ENCODE measurements around the gene ESRRA.

ESRRA gene

DNA sequence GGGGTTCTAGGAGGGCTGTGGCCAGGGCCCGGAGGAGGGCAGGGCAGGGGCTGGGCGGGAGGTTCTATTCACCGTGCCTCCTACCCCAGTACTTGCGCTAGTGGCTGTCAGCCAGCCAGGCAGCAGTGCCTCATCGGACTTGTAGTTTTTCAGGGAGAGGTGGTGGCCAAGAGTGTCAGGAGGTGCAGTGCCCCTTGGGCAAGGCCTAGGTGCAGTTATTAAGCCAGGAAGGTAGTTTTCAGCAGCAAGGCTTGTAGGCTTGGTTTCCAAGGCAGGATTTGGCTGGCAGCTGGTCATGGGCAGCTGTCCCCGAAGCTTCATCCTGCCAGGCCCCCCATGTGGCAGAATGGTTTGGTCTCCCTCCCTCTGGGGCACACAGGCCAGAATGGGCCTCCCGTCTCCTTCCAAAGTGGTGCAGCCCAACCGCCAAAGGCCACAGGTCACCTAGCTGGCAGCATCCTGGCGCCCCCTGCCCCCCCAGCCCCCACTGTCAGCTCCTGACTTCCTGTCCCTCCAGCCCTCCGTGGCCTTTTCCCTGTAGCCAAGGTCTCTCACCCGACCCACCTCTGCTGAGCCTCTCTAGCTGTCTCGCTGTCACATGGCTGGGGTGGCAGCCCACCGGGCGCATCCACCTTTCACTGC, 43.2 kb downstream of the ESRRA start:
- Histone ChIP-seq H3K4me3 (IDR thresholded peaks at IDR 0.05; ENCODE audit: insufficient read depth, low read depth, low read length) (no peak overlapping the region), H4K20me1 (ENCODE audit: insufficient read depth) (no peaks in the 10 kb centered on the region), H3K4me2 (no peak overlapping the region), H3K27me3 (ENCODE audit: insufficient read depth, low read depth) (no peaks in the 10 kb centered on the region), H3K4me1 (ENCODE audit: low read depth, poor library complexity, severe bottlenecking) (no peaks in the 10 kb centered on the region), H3K27ac (no peak overlapping the region), H3K9ac (no peak overlapping the region), H3K36me3 (ENCODE audit: insufficient read depth) (no peaks in the 10 kb centered on the region), H2AFZ (ENCODE audit: low read depth) (no peak overlapping the region), H3K79me2 (ENCODE audit: insufficient read depth, low read depth) (no peaks in the 10 kb centered on the region)
- no peak for TF ChIP-seq CTCF (conservative IDR thresholded peaks at IDR 0.05; ENCODE audit: low read depth, low read length)

DNA sequence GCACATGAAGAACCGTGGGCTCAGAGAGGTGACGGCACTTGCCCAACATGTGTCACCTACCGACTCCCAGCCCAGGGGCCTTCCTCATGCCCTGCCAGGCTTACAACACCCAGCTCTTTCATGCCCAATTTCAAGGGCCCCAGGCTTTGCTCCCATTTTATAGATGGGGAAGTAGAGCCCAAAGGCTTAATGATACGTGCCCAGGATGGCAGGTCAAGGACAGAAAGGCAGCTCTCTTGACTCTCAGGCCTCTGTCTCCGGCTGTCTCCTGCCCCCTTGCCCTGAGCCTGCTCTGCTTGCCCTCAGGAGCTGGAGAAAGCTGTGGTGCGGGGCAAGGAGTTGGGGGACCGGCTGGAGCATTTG, 43.7 kb downstream of the ESRRA start:
- no peak overlapping the region for H3K9ac ChIP-seq
- no peak overlapping the region for H3K4me3 ChIP-seq (IDR thresholded peaks at IDR 0.05; ENCODE audit: insufficient read depth, low read depth, low read length)
- H3K27me3 ChIP-seq (ENCODE audit: insufficient read depth, low read depth), result no peaks in the 10 kb centered on the region
- no peak for TF ChIP-seq CTCF (conservative IDR thresholded peaks at IDR 0.05; ENCODE audit: low read depth, low read length)
- no peaks in the 10 kb centered on the region for H3K4me1 ChIP-seq (ENCODE audit: low read depth, poor library complexity, severe bottlenecking)
- H3K27ac ChIP-seq, result no peak overlapping the region
- no peaks in the 10 kb centered on the region for H3K36me3 ChIP-seq (ENCODE audit: insufficient read depth)
- H3K79me2 ChIP-seq (ENCODE audit: insufficient read depth, low read depth), result no peaks in the 10 kb centered on the region
- no peak overlapping the region for H2AFZ ChIP-seq (ENCODE audit: low read depth)
- H4K20me1 ChIP-seq (ENCODE audit: insufficient read depth), result no peaks in the 10 kb centered on the region
- no peak overlapping the region for H3K4me2 ChIP-seq

DNA sequence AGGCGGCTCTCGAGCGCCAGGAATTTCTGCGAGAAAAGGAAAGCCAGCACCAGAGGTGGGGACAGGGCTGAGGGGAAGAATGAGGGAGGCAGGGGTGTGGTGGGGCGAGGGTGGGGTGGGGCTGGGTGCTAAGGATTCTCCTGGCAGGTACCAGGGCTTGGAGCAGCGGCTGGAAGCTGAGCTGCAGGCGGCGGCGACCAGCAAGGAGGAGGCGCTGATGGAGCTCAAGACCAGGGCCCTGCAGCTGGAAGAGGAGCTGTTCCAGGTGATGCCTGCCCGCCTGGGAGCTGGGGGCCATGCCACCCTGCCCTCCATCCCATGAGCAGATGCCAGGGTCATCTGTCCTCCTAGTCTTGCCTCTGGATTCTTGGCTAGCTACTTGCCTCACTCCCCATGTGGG, 44.1 kb downstream of the ESRRA start:
- no peak overlapping the region for H3K9ac ChIP-seq
- no peak for TF ChIP-seq CTCF (conservative IDR thresholded peaks at IDR 0.05; ENCODE audit: low read depth, low read length)
- H3K4me3 ChIP-seq (IDR thresholded peaks at IDR 0.05; ENCODE audit: insufficient read depth, low read depth, low read length), result no peak overlapping the region

GRCh38 chr11:64351136-64351631, 45.9 kb downstream of the ESRRA start:
- Histone ChIP-seq H3K4me1 (ENCODE audit: low read depth, poor library complexity, severe bottlenecking) (no peaks in the 10 kb centered on the region), H3K27me3 (ENCODE audit: insufficient read depth, low read depth) (no peaks in the 10 kb centered on the region), H3K36me3 (ENCODE audit: insufficient read depth) (no peaks in the 10 kb centered on the region), H3K27ac (no peak overlapping the region), H3K4me2 (no peak overlapping the region), H3K79me2 (ENCODE audit: insufficient read depth, low read depth) (no peaks in the 10 kb centered on the region), H2AFZ (ENCODE audit: low read depth) (no peak overlapping the region), H4K20me1 (ENCODE audit: insufficient read depth) (no peaks in the 10 kb centered on the region), H3K4me3 (IDR thresholded peaks at IDR 0.05; ENCODE audit: insufficient read depth, low read depth, low read length) (no peak overlapping the region), H3K9ac (no peak overlapping the region)
- TF ChIP-seq CTCF (conservative IDR thresholded peaks at IDR 0.05; ENCODE audit: low read depth, low read length), result no peak

More for the DNA sequence above, 44.1 kb downstream of the ESRRA start:
- no peaks in the 10 kb centered on the region for H4K20me1 ChIP-seq (ENCODE audit: insufficient read depth)
- no peaks in the 10 kb centered on the region for H3K27me3 ChIP-seq (ENCODE audit: insufficient read depth, low read depth)
- H3K27ac ChIP-seq, result no peak overlapping the region
- no peak overlapping the region for H3K4me2 ChIP-seq
- no peak overlapping the region for H2AFZ ChIP-seq (ENCODE audit: low read depth)
- H3K36me3 ChIP-seq (ENCODE audit: insufficient read depth), result no peaks in the 10 kb centered on the region
- no peaks in the 10 kb centered on the region for H3K79me2 ChIP-seq (ENCODE audit: insufficient read depth, low read depth)
- H3K4me1 ChIP-seq (ENCODE audit: low read depth, poor library complexity, severe bottlenecking), result no peaks in the 10 kb centered on the region
